GM23338 (cell line): Measurements from ENCODE around the gene SDC1. TPM values are rescaled to one million over a fixed set of nuclear protein-coding genes. Genes with fewer than 3 reads are reported as not detected.
"Not testable (repeated sequence)": the region's sequence is repeated elsewhere in the genome, so short reads cannot be mapped to it uniquely, and the experiment has no call there.

Experiments used
- ATAC-seq: fragments of 200-7000 bp; cut with Tn5 transposase; 3 replicates; pipeline ENCODE4 v1.9.1; 2020
- DNase-seq: peaks from one replicate; pipeline ENCODE4 v3.0.0-alpha.2; 2015; ENCODE audit warnings: low spot score
- H2AFZ ChIP-seq: fragments of 200-600 bp; sonication (generic); 2 replicates; pipeline ENCODE4 v1.8.0; 2016; ENCODE audit warnings: antibody characterized with exemption, mild to moderate bottlenecking, moderate library complexity
- H3F3A ChIP-seq: fragments of 200-600 bp; sonication (generic); replicated peaks from 2 replicates; pipeline ENCODE4 v1.8.0; 2017; ENCODE audit warnings: antibody characterized with exemption, mixed run types, low read depth
- H3K27ac ChIP-seq: fragments of 200-600 bp; sonication (generic); 2 replicates; pipeline ENCODE4 v1.6.1; 2016; ENCODE audit warnings: low read depth
- H3K27me3 ChIP-seq: fragments of 200-600 bp; sonication (generic); 2 replicates; pipeline ENCODE4 v1.8.0; 2016; ENCODE audit warnings: mild to moderate bottlenecking, mixed run types, moderate library complexity; ENCODE audit not compliant: insufficient read depth
- H3K36me3 ChIP-seq: fragments of 200-600 bp; sonication (generic); 2 replicates; pipeline ENCODE4 v1.8.0; 2016; ENCODE audit warnings: mild to moderate bottlenecking; ENCODE audit not compliant: insufficient read depth
- H3K4me1 ChIP-seq: fragments of 200-600 bp; sonication (generic); 2 replicates; pipeline ENCODE4 v1.8.0; 2016; ENCODE audit warnings: mild to moderate bottlenecking, moderate library complexity; ENCODE audit not compliant: insufficient read depth
- H3K4me2 ChIP-seq: fragments of 200-600 bp; sonication (generic); 2 replicates; pipeline ENCODE4 v1.7.1; 2017; ENCODE audit warnings: mixed run types
- H3K4me3 ChIP-seq: fragments of 200-600 bp; sonication (generic); 2 replicates; pipeline ENCODE4 v1.6.1; 2016; ENCODE audit warnings: mixed run types
- H3K79me2 ChIP-seq: fragments of 200-600 bp; sonication (generic); replicated peaks from 2 replicates; pipeline ENCODE4 v1.8.0; 2017; ENCODE audit warnings: mild to moderate bottlenecking; ENCODE audit not compliant: insufficient read depth
- H3K9me2 ChIP-seq: fragments of 200-600 bp; sonication (generic); 2 replicates; pipeline ENCODE4 v1.8.0; 2017; ENCODE audit not compliant: insufficient read depth
- H4K20me1 ChIP-seq: fragments of 200-600 bp; sonication (generic); replicated peaks from 2 replicates; pipeline ENCODE4 v1.8.0; 2017; ENCODE audit warnings: mild to moderate bottlenecking; ENCODE audit not compliant: insufficient read depth
- H3K27ac Mint-ChIP-seq: 2 replicates; pipeline ENCODE4 v1.8.0; 2020; ENCODE audit warnings: inconsistent platforms, mild to moderate bottlenecking, moderate library complexity, mixed read lengths
- H3K27me3 Mint-ChIP-seq: 3 replicates; pipeline ENCODE4 v1.8.0; 2022; ENCODE audit warnings: low read depth, mild to moderate bottlenecking, moderate library complexity, mixed read lengths, inconsistent platforms; ENCODE audit not compliant: insufficient read depth, poor library complexity
- H3K36me3 Mint-ChIP-seq: 3 replicates; pipeline ENCODE4 v1.8.0; 2021; ENCODE audit warnings: low read depth, mild to moderate bottlenecking, inconsistent platforms, moderate library complexity, mixed read lengths
- H3K4me1 Mint-ChIP-seq: 3 replicates; pipeline ENCODE4 v1.8.0; 2020; ENCODE audit warnings: mild to moderate bottlenecking, inconsistent platforms, mixed read lengths
- H3K4me3 Mint-ChIP-seq: 3 replicates; pipeline ENCODE4 v1.8.0; 2021; ENCODE audit warnings: moderate library complexity, mild to moderate bottlenecking, inconsistent platforms, mixed read lengths
- H3K9me3 Mint-ChIP-seq: 3 replicates; pipeline ENCODE4 v1.8.0; 2020; ENCODE audit warnings: moderate library complexity, mild to moderate bottlenecking, inconsistent platforms, mixed read lengths
- CTCF ChIP-seq, 2 experiments: fragments of 200-600 bp in 1 of 2; sonication (generic) in 1 of 2; conservative IDR thresholded peaks; 2 replicates each; pipeline versions ENCODE4 v1.5.1 to v1.6.1; 2016 to 2017; ENCODE audit warnings: antibody characterized with exemption in 2 of 2, low read depth in 2 of 2, mild to moderate bottlenecking in 2 of 2, moderate library complexity in 1 of 2
- EZH2phosphoT487 ChIP-seq: fragments of 200-600 bp; sonication (generic); IDR thresholded peaks from one replicate; pipeline ENCODE4 v1.8.1; 2018; ENCODE audit warnings: antibody characterized with exemption; ENCODE audit not compliant: unreplicated experiment
- JUNB ChIP-seq: IDR thresholded peaks from one replicate; pipeline ENCODE4 v1.6.1; 2016; ENCODE audit warnings: antibody characterized with exemption; ENCODE audit not compliant: unreplicated experiment
- NANOG ChIP-seq: IDR thresholded peaks from 2 replicates; pipeline ENCODE4 v1.6.1; 2016; ENCODE audit warnings: antibody characterized with exemption, borderline replicate concordance
- polyA plus RNA-seq: library from polyadenylated mRNA; unstranded; fragments of >200 nt; fragmentation: Nextera tagmentation; extraction: Ambion mirVana; gene quantifications from 2 replicates; pipeline ENCODE4 v1.2.1, GENCODE V29; 2016
- total RNA-seq: library from RNA; depleted of rRNA; stranded (reverse); fragments of >200 nt; shearing (Covaris generic); gene quantifications from 2 replicates; pipeline ENCODE4 v1.2.3, GENCODE V29; 2014
- TF ChIP-seq, protein P1 (sequence below): fragments of 250-450 bp; sonication (Bioruptor Pico); IDR thresholded peaks from 2 replicates; pipeline ENCODE4 v1.5.0; 2020; ENCODE audit warnings: mild to moderate bottlenecking, moderate library complexity

SDC1 gene
- total and polyA plus RNA-seq, 2 experiments from 2014 or later = 16.6 to 43.0 TPM

DNA sequence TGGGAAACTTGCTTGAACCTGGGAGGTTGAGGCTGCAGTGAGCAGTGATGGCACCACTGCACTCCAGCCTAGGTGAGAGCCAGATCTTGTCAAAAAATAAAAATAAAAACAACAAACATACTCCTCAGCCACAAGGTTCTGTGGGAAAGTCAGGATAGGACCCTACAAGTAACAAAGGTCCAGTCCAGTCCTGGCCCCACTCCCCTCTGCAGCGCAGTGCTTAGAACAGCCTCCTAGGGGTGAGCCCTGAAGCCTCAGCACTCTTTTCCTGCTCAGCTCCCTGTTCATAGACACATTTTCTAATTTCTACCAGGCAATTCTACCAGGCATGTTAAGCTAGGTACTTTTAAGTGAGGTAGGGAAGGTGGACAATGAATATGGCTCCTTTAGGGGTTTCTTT lies 22.2 kb upstream of the SDC1 start (continued):
- TF ChIP-seq, protein P1, sequence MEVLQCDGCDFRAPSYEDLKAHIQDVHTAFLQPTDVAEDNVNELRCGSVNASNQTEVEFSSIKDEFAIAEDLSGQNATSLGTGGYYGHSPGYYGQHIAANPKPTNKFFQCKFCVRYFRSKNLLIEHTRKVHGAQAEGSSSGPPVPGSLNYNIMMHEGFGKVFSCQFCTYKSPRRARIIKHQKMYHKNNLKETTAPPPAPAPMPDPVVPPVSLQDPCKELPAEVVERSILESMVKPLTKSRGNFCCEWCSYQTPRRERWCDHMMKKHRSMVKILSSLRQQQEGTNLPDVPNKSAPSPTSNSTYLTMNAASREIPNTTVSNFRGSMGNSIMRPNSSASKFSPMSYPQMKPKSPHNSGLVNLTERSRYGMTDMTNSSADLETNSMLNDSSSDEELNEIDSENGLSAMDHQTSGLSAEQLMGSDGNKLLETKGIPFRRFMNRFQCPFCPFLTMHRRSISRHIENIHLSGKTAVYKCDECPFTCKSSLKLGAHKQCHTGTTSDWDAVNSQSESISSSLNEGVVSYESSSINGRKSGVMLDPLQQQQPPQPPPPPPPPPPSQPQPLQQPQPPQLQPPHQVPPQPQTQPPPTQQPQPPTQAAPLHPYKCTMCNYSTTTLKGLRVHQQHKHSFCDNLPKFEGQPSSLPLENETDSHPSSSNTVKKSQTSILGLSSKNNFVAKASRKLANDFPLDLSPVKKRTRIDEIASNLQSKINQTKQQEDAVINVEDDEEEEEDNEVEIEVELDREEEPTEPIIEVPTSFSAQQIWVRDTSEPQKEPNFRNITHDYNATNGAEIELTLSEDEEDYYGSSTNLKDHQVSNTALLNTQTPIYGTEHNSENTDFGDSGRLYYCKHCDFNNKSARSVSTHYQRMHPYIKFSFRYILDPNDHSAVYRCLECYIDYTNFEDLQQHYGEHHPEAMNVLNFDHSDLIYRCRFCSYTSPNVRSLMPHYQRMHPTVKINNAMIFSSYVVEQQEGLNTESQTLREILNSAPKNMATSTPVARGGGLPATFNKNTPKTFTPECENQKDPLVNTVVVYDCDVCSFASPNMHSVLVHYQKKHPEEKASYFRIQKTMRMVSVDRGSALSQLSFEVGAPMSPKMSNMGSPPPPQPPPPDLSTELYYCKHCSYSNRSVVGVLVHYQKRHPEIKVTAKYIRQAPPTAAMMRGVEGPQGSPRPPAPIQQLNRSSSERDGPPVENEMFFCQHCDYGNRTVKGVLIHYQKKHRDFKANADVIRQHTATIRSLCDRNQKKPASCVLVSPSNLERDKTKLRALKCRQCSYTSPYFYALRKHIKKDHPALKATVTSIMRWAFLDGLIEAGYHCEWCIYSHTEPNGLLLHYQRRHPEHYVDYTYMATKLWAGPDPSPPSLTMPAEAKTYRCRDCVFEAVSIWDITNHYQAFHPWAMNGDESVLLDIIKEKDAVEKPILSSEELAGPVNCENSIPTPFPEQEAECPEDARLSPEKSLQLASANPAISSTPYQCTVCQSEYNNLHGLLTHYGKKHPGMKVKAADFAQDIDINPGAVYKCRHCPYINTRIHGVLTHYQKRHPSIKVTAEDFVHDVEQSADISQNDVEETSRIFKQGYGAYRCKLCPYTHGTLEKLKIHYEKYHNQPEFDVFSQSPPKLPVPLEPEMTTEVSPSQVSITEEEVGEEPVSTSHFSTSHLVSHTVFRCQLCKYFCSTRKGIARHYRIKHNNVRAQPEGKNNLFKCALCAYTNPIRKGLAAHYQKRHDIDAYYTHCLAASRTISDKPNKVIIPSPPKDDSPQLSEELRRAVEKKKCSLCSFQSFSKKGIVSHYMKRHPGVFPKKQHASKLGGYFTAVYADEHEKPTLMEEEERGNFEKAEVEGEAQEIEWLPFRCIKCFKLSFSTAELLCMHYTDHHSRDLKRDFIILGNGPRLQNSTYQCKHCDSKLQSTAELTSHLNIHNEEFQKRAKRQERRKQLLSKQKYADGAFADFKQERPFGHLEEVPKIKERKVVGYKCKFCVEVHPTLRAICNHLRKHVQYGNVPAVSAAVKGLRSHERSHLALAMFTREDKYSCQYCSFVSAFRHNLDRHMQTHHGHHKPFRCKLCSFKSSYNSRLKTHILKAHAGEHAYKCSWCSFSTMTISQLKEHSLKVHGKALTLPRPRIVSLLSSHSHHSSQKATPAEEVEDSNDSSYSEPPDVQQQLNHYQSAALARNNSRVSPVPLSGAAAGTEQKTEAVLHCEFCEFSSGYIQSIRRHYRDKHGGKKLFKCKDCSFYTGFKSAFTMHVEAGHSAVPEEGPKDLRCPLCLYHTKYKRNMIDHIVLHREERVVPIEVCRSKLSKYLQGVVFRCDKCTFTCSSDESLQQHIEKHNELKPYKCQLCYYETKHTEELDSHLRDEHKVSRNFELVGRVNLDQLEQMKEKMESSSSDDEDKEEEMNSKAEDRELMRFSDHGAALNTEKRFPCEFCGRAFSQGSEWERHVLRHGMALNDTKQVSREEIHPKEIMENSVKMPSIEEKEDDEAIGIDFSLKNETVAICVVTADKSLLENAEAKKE (CRISPR knock-in tag) = no peak
- TF ChIP-seq NANOG = no peak
- no peak for TF ChIP-seq EZH2phosphoT487

- H3K9me2 ChIP-seq, DNase-seq, H3K4me1 ChIP-seq, H3K9me3 Mint-ChIP-seq, H4K20me1 ChIP-seq, H3K4me3 Mint-ChIP-seq, ATAC-seq, H3K27ac Mint-ChIP-seq, H3K4me2 ChIP-seq, H3K36me3 ChIP-seq, H3F3A ChIP-seq, H3K4me3 ChIP-seq, H3K27ac ChIP-seq, H3K79me2 ChIP-seq, H2AFZ ChIP-seq, H3K4me1 Mint-ChIP-seq, H3K27me3 ChIP-seq: not testable (repeated sequence)
- peaks cover 15% of the 10 kb centered on the region; the same call in 2 of the 3 replicates for H3K36me3 Mint-ChIP-seq
- peaks cover 15% of the 10 kb centered on the region for H3K27me3 Mint-ChIP-seq
These were observed 18.7 kb upstream of the SDC1 start for GRCh38 chr2:20243637-20244036.

DNA sequence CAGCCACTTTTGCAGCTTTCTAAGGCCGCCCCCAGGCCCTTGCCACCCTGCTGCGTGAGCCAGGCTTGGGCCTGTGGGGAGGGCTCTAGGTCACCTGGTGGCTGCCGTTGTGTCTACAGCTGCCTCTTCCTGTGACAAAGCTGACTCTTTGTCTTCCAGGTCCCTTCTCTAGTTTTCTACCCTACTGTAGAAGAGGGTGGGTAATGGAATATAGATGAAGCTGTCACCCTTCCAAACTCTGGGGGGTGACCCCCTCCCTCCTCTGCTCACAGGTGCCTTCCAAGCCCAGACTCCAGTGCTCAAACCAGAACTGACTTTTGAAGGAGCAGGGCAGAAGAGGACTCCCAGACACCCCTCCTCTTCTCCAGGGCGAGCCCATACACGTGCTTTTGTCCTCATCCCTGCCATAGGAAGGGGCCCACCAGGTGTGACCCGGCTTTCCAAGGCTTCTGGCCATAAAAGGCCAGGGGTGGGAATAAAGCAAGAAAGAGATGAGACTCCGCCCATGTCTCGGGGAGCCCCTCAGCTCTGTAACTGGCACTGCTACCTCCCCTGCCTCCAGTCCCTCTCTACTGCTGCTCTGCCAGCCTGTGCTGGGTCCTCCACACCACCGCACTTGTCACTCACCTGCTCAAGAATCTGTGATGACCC lies 17.9 kb upstream of the SDC1 start:
- no peak overlapping the region for H3K27ac ChIP-seq
- peaks cover 5% of the 10 kb centered on the region; the same call in 1 of the 2 replicates for H3K4me1 ChIP-seq
- ATAC-seq (peak; percentile 70), DNase-seq (peak; percentile 62)
- H2AFZ ChIP-seq = peak overlapping the region; percentile 69; the same call in 1 of the 2 replicates
- no peaks in the 10 kb centered on the region for H3K36me3 ChIP-seq
- no peak overlapping the region for H3K4me2 ChIP-seq
- H3K4me3 ChIP-seq = no peak overlapping the region
- Mint-ChIP-seq H3K27ac (no peak overlapping the region), H3K27me3 (peaks cover 15% of the 10 kb centered on the region), H3K4me1 (peaks cover 9% of the 10 kb centered on the region), H3K36me3 (peaks cover 10% of the 10 kb centered on the region; the same call in 2 of the 3 replicates), H3K4me3 (no peak overlapping the region), H3K9me3 (no peaks in the 10 kb centered on the region; the same call in 2 of the 3 replicates)
- no peaks in the 10 kb centered on the region for H3K27me3 ChIP-seq
- no peaks in the 10 kb centered on the region for H3K79me2 ChIP-seq
- peaks cover 5% of the 10 kb centered on the region; the same call in 1 of the 2 replicates for H3K9me2 ChIP-seq
- no peaks in the 10 kb centered on the region for H4K20me1 ChIP-seq
- TF ChIP-seq JUNB = no peak
- 0 out of 4 replicates have a peak, but pooled peaks of 1 of the 2 experiments have one; percentile 18 for TF ChIP-seq CTCF (conservative IDR thresholded peaks at IDR 0.05; ENCODE audit: low read depth in 2 of 2)
- no peaks in the 10 kb centered on the region for H3F3A ChIP-seq
